Activated naive CD8-positive, alpha-beta T cell treated with anti-CD3 and anti-CD28 coated beads, Interleukin-2, amount 10 ng/mL, durations not matched to agents 7 days and 5 days (primary cell): ENCODE measurements around the gene CMSS1. TPM values are rescaled to one million over a fixed set of nuclear protein-coding genes. Genes with fewer than 3 reads are reported as not detected.

Experiments used
- ATAC-seq: fragments of 150-1000 bp; cut with Tn5 transposase; one replicate; pipeline ENCODE4 v1.10.0; 2021; ENCODE audit warnings: low read depth, moderate library complexity
- POLR2A ChIA-PET: fragments of 350-600 bp; sonication (Branson Sonifier 250); formaldehyde crosslinking; loops from one replicate; lab custom pipeline; 2021; ENCODE audit warnings: antibody characterized with exemption; lab: Charles Lee
- DNase-seq: peaks from one replicate; pipeline ENCODE4 v3.0.0; 2021
- H3K27ac Mint-ChIP-seq: one replicate; pipeline ENCODE4 v1.8.0; 2022; ENCODE audit warnings: mild to moderate bottlenecking, mixed read lengths
- H3K27me3 Mint-ChIP-seq: one replicate; pipeline ENCODE4 v1.8.0; 2022; ENCODE audit warnings: mild to moderate bottlenecking, moderate library complexity, mixed read lengths
- H3K36me3 Mint-ChIP-seq: one replicate; pipeline ENCODE4 v1.8.0; 2021; ENCODE audit warnings: mild to moderate bottlenecking, mixed read lengths
- H3K4me1 Mint-ChIP-seq: one replicate; pipeline ENCODE4 v1.8.0; 2021; ENCODE audit warnings: mixed read lengths
- H3K4me3 Mint-ChIP-seq: one replicate; pipeline ENCODE4 v1.8.0; 2022; ENCODE audit warnings: mild to moderate bottlenecking, moderate library complexity, mixed read lengths
- H3K9me3 Mint-ChIP-seq: one replicate; pipeline ENCODE4 v1.8.0; 2021; ENCODE audit warnings: mixed read lengths
- total RNA-seq, 2 experiments: library from RNA; stranded (reverse); gene quantifications; one replicate each; pipeline ENCODE4 v1.2.3, GENCODE V29; 2021

The CMSS1 gene
- total RNA-seq, 2 experiments from 2014 or later: 24.2 to 31.8 TPM

GRCh38 chr3:100184948-100185570 lies 367.4 kb downstream of the CMSS1 start:
- POLR2A ChIA-PET: no interaction called here
- Mint-ChIP-seq H3K36me3 (peaks cover 21% of the 10 kb centered on the region), H3K4me1 (peaks cover 4% of the 10 kb centered on the region), H3K27me3 (peaks cover 3% of the 10 kb centered on the region), H3K4me3 (no peak overlapping the region), H3K27ac (no peak overlapping the region), H3K9me3 (peaks cover 14% of the 10 kb centered on the region)
- DNase-seq (no peak), ATAC-seq (no peak)

DNA sequence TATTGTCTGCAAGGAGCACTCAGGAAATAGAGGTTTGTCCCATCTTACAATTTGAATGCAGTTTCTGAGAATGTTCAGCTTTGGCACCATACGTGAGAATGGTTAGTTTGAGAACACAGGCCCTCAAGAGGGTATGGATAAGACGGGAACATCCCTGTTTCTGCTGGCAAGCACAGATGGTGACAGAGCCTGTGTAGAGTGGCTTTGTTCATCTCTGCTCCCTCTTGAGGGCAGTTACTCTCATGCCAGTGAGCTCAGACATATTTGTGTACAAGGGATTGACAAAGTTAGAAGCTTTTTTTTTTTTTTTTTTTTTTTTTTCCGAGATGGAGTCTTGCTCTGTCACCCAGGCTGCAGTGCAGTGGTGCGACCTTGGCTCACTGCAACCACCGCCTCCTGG lies 368.2 kb downstream of the CMSS1 start:
- Mint-ChIP-seq H3K27ac (no peak overlapping the region), H3K4me3 (no peak overlapping the region), H3K36me3 (peaks cover 14% of the 10 kb centered on the region), H3K9me3 (peaks cover 7% of the 10 kb centered on the region), H3K4me1 (peaks cover 2% of the 10 kb centered on the region), H3K27me3 (peaks cover 5% of the 10 kb centered on the region)
- no peak for DNase-seq
- ATAC-seq: no peak
- POLR2A ChIA-PET: interaction anchor here (0.7 kb wide), 1 partner anchor 16 kb away, joined by 4 read pairs; no protein-coding TSS in a partner anchor

DNA sequence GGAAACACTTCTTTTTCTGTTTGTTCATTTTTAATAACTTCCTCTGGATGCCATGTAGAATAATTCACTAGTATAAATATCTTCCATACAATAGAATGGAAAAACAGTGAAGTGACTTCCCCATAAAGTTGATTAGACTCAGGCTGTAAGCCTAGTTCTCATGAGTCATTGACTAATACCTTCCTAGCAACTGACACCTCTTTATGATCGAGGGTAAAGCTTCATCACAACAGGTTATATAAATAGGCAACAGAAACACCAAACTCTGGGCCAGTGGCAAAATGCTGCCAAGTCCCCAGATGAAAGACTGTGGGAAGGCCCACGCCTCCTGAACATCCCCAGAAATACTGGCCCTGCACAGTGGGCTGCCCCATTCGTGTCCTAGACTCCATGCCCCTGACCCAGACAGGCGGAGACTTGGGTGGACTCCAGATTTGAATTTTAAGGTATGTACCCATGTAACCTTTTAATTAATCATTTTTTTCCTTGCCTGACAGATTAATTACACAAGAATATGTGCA lies 371.8 kb downstream of the CMSS1 start:
- H3K27ac Mint-ChIP-seq: no peak overlapping the region
- H3K27me3 Mint-ChIP-seq: peaks cover 5% of the 10 kb centered on the region
- H3K9me3 Mint-ChIP-seq: peaks cover 1% of the 10 kb centered on the region
- peaks cover 3% of the 10 kb centered on the region for H3K4me1 Mint-ChIP-seq
- ATAC-seq: no peak
- no peak overlapping the region for H3K4me3 Mint-ChIP-seq
- peaks cover 3% of the 10 kb centered on the region for H3K36me3 Mint-ChIP-seq
- no peak for DNase-seq
- POLR2A ChIA-PET: no interaction called here

GRCh38 chr3:100195375-100195774 lies 377.7 kb downstream of the CMSS1 start:
- Mint-ChIP-seq H3K9me3 (peaks cover 4% of the 10 kb centered on the region), H3K4me1 (peaks cover 4% of the 10 kb centered on the region), H3K27me3 (peaks cover 3% of the 10 kb centered on the region), H3K36me3 (peaks cover 9% of the 10 kb centered on the region), H3K27ac (no peak overlapping the region), H3K4me3 (no peak overlapping the region)
- ATAC-seq: no peak
- no peak for DNase-seq
- POLR2A ChIA-PET: no interaction called here

GRCh38 chr3:100197876-100198275 lies 380.2 kb downstream of the CMSS1 start:
- ATAC-seq (no peak), DNase-seq (no peak)
- POLR2A ChIA-PET: interaction anchor here (0.6 kb wide), 1 partner anchor 132 kb away, joined by 7 read pairs; no protein-coding TSS in a partner anchor
- Mint-ChIP-seq H3K27me3 (peaks cover 2% of the 10 kb centered on the region), H3K27ac (no peak overlapping the region), H3K9me3 (peaks cover 3% of the 10 kb centered on the region), H3K36me3 (peaks cover 7% of the 10 kb centered on the region), H3K4me1 (peaks cover 1% of the 10 kb centered on the region), H3K4me3 (no peak overlapping the region)

DNA sequence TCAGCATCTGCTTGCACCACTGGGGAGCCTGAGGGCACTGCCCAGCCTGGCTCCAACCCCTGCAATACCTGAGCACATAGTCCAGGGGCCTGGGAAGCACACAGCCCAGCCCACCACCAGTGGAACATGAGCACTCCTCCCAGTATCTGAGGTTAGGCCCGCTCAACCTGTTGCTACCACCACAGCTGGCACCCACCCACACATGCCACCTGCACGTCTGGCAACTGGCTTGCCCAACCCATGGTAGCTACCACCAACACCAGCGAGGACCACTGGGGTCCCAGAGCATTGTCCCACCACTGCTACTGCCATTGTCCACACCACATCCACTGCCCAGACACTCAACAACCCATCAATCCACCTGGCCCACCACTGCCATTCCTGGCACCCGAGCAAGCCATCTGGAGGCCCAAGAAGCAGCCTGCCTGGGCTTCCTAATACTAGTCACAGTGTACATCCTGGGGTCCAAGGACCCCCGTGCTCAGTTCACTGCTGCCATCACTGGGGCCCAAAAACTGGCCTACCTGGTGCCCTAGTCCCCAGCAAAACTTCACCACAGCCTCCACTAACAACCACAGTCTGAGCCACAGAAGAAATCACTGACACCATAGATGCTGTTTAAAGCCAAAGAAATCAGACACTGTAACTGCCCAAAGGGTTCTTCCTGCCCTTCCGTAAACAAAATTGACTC lies 381.1 kb downstream of the CMSS1 start:
- POLR2A ChIA-PET: no interaction called here
- ATAC-seq: no peak
- H3K4me3 Mint-ChIP-seq: no peak overlapping the region
- H3K27me3 Mint-ChIP-seq: peaks cover 2% of the 10 kb centered on the region
- H3K27ac Mint-ChIP-seq: peak overlapping the region; percentile 19
- peaks cover 7% of the 10 kb centered on the region for H3K36me3 Mint-ChIP-seq
- peaks cover 3% of the 10 kb centered on the region for H3K9me3 Mint-ChIP-seq
- H3K4me1 Mint-ChIP-seq: peaks cover 1% of the 10 kb centered on the region
- no peak for DNase-seq

DNA sequence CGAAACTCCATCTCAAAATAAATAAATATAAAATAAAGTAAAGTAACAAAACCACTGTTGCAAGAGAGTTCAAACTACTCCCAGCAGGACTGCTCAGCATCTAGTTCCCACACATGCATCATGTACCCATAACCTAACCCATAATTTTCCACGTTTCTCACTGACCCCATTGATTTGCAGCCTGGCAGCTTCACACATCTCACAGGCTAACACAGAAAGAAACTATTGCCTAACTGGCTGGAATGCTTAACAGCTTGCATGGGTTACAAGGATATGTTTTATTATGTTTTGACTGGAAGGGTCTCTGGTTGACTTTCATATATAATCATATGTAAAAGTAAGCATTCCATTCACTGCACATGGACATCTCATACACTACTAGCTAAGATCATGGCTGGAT lies 387.5 kb downstream of the CMSS1 start:
- no peak overlapping the region for H3K27ac Mint-ChIP-seq
- DNase-seq (no peak), ATAC-seq (no peak)
- H3K27me3 Mint-ChIP-seq: peaks cover 6% of the 10 kb centered on the region
- POLR2A ChIA-PET: no interaction called here
- H3K36me3 Mint-ChIP-seq: peaks cover 3% of the 10 kb centered on the region
- H3K9me3 Mint-ChIP-seq: no peaks in the 10 kb centered on the region
- H3K4me1 Mint-ChIP-seq: peaks cover 12% of the 10 kb centered on the region
- H3K4me3 Mint-ChIP-seq: no peak overlapping the region

DNA sequence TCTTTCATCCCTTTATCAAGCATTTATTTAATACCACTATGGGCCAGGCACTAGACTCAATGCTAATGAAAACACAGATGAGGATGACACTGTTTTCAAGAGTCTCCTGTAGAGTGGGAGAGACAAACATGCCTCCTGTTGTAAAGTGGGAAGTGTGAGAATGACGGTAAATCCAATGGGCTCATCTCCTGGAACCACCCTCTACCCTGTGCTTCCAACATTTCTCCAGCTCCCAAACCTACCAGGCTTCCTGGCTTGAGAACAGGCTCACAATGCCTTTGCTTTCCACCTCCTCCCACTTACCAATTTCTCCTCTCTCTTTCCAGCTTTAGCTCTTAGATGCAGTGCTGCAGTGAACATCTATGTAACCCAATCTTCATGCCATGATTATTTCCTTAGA lies 389.0 kb downstream of the CMSS1 start:
- Mint-ChIP-seq H3K27me3 (peaks cover 3% of the 10 kb centered on the region), H3K9me3 (peaks cover 1% of the 10 kb centered on the region), H3K4me3 (no peak overlapping the region), H3K36me3 (peaks cover 7% of the 10 kb centered on the region), H3K27ac (no peak overlapping the region), H3K4me1 (peaks cover 18% of the 10 kb centered on the region)
- DNase-seq: no peak
- POLR2A ChIA-PET: no interaction called here
- ATAC-seq: no peak

- peaks cover 18% of the 10 kb centered on the region for H3K4me1 Mint-ChIP-seq
- POLR2A ChIA-PET: no interaction called here
- DNase-seq: no peak
- peaks cover 2% of the 10 kb centered on the region for H3K9me3 Mint-ChIP-seq
- no peak overlapping the region for H3K4me3 Mint-ChIP-seq
- H3K36me3 Mint-ChIP-seq: peaks cover 8% of the 10 kb centered on the region
- ATAC-seq: no peak
- peaks cover 3% of the 10 kb centered on the region for H3K27me3 Mint-ChIP-seq
- no peak overlapping the region for H3K27ac Mint-ChIP-seq
These were observed 390.2 kb downstream of the CMSS1 start for GRCh38 chr3:100207886-100208285.

DNA sequence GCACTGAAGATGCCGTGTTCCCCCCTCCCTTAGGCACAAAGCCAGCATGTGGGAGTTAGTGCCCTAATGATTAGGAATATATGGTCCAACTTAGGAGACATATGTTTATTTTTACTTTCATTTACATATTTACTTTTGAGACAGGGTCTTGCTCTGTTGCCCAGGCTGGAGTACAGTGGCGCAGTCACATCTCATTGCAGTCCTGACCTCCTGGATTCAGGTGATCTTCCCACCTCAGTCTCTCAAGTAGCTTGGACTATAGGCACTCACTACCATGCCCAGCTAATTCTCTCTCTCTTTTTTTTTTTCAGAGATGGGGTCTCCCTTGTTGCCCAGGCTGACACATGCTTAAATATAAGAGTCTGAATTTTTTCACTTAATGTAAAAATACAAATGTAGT lies 391.5 kb downstream of the CMSS1 start:
- Mint-ChIP-seq H3K9me3 (peaks cover 2% of the 10 kb centered on the region), H3K27me3 (peaks cover 6% of the 10 kb centered on the region), H3K4me1 (peaks cover 20% of the 10 kb centered on the region), H3K4me3 (no peak overlapping the region), H3K27ac (peak overlapping the region; percentile 13), H3K36me3 (peaks cover 8% of the 10 kb centered on the region)
- no peak for ATAC-seq
- POLR2A ChIA-PET: no interaction called here
- no peak for DNase-seq

- POLR2A ChIA-PET: interaction anchor here (1.0 kb wide), 1 partner anchor 126 kb away, joined by 3 read pairs; no protein-coding TSS in a partner anchor
- ATAC-seq: peak; percentile 97
- Mint-ChIP-seq H3K9me3 (peaks cover 2% of the 10 kb centered on the region), H3K4me1 (peaks cover 20% of the 10 kb centered on the region), H3K4me3 (peak overlapping the region; percentile 71), H3K27ac (peak overlapping the region; percentile 92), H3K36me3 (peaks cover 11% of the 10 kb centered on the region), H3K27me3 (peaks cover 9% of the 10 kb centered on the region)
- no peak for DNase-seq
These were observed 392.5 kb downstream of the CMSS1 start for GRCh38 chr3:100209948-100210771.

DNA sequence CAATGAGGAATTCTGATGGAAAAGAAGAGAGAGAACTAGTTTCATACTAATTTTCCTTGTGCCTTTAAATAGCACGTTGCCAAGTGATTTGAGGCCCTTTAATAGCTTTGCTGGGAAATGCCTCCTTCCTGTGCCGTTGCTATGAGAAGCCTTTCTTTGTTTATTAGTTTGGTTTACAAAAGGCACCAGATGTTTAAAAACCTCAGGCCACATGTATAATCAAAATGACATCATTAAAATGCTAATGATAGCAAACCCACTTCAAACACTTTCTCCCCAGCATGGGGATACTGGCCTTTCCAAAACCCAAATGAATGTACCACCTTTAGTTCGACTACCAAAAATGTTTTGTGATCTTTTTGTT lies 393.1 kb downstream of the CMSS1 start:
- ATAC-seq: peak; percentile 9
- Mint-ChIP-seq H3K27ac (peak overlapping the region; percentile 92), H3K27me3 (peaks cover 10% of the 10 kb centered on the region), H3K4me3 (peak overlapping the region; percentile 71), H3K36me3 (peaks cover 11% of the 10 kb centered on the region), H3K4me1 (peaks cover 20% of the 10 kb centered on the region), H3K9me3 (peaks cover 2% of the 10 kb centered on the region)
- DNase-seq: no peak
- POLR2A ChIA-PET: interaction anchor here (1.0 kb wide), 1 partner anchor 126 kb away, joined by 3 read pairs; no protein-coding TSS in a partner anchor
